Panc1 (cell line): ENCODE measurements around the gene UBE2E2. TPM values are rescaled to one million over a fixed set of nuclear protein-coding genes. Genes with fewer than 3 reads are reported as not detected.

Experiments used
- ATAC-seq: fragments of 200-7000 bp; cut with Tn5 transposase; 2 replicates; pipeline ENCODE4 v1.9.1; 2020; ENCODE audit warnings: mild to moderate bottlenecking, moderate library complexity
- BruUV-seq: library from RNA; stranded (reverse); fragments of 400-500 nt; replicated peaks from 2 replicates; lab custom pipeline; 2021; lab: Mats Ljungman, UMichigan
- CTCF ChIA-PET: fragments of 300-600 bp; sonication (Branson Sonifier 250); formaldehyde crosslinking; loops from one replicate; lab custom pipeline; 2022; ENCODE audit warnings: antibody characterized with exemption; lab: Charles Lee
- POLR2A ChIA-PET: fragments of 300-600 bp; sonication (Branson Sonifier 250); formaldehyde crosslinking; loops from one replicate; lab custom pipeline; 2022; ENCODE audit warnings: antibody characterized with exemption; lab: Charles Lee
- DNase-seq: peaks from one replicate; pipeline ENCODE4 v3.0.0-alpha.2; 2010; ENCODE audit warnings: low read depth, low spot score
- H3K27ac ChIP-seq: 2 replicates; pipeline ENCODE4 v1.5.1; 2011; ENCODE audit warnings: mild to moderate bottlenecking, low read length, inconsistent platforms
- H3K27me3 ChIP-seq: fragments of 200-500 bp; sonication (Bioruptor generic); 2 replicates; pipeline ENCODE4 v1.6.0; 2014; ENCODE audit warnings: low read length, inconsistent platforms; ENCODE audit not compliant: control insufficient read depth, insufficient read depth
- H3K36me3 ChIP-seq: fragments of 200-500 bp; sonication (Bioruptor generic); 2 replicates; pipeline ENCODE4 v1.5.1; 2014; ENCODE audit warnings: inconsistent platforms, mild to moderate bottlenecking, low read length, moderate library complexity; ENCODE audit not compliant: control insufficient read depth, insufficient read depth
- H3K4me1 ChIP-seq: 2 replicates; pipeline ENCODE4 v1.5.1; 2011; ENCODE audit warnings: inconsistent platforms, mild to moderate bottlenecking, low read length, moderate library complexity; ENCODE audit not compliant: control insufficient read depth, insufficient read depth
- H3K4me3 ChIP-seq, 2 experiments: 2 replicates each; pipeline ENCODE4 v1.5.1; 2011 to 2012; ENCODE audit warnings: low read depth in 2 of 2, low read length in 2 of 2, mild to moderate bottlenecking in 2 of 2, inconsistent platforms in 1 of 2, moderate library complexity in 1 of 2
- H3K9me3 ChIP-seq: fragments of 200-500 bp; sonication (Bioruptor generic); 2 replicates; pipeline ENCODE4 v1.5.1; 2014; ENCODE audit warnings: low read depth, mild to moderate bottlenecking, inconsistent platforms, low read length, moderate library complexity; ENCODE audit not compliant: control insufficient read depth, insufficient read depth
- CTCF ChIP-seq: fragments of 450-650 bp; IDR thresholded peaks from 2 replicates; pipeline ENCODE4 v1.5.1; 2017; ENCODE audit warnings: mild to moderate bottlenecking
- POLR2AphosphoS5 ChIP-seq: IDR thresholded peaks from 2 replicates; pipeline ENCODE4 v1.6.1; 2012; ENCODE audit warnings: mild to moderate bottlenecking, low read depth, low read length, moderate library complexity
- REST ChIP-seq, 2 experiments: IDR thresholded peaks; 2 replicates each; pipeline ENCODE4 v1.6.1; 2011 to 2012; ENCODE audit warnings: low read depth in 2 of 2, control low read depth in 1 of 2, low read length in 1 of 2, mild to moderate bottlenecking in 1 of 2, moderate library complexity in 1 of 2; ENCODE audit not compliant: insufficient read depth in 1 of 2
- SIN3A ChIP-seq: IDR thresholded peaks from 2 replicates; pipeline ENCODE4 v1.6.1; 2012; ENCODE audit warnings: low read depth, mild to moderate bottlenecking, low read length, moderate library complexity, borderline replicate concordance; ENCODE audit not compliant: insufficient read depth
- TCF7L2 ChIP-seq: IDR thresholded peaks from 2 replicates; pipeline ENCODE4 v1.6.1; 2011; ENCODE audit warnings: mild to moderate bottlenecking, low read depth, low read length, inconsistent platforms
- in situ Hi-C: cut with HindIII; loops from 2 replicates; pipeline ENCODE4 v1.10.0; 2016; ENCODE audit warnings: low sequenced_read_pairs, low pct_unique_long_range_greater_than_20kb
- intact Hi-C: fragments of 100-400 bp; cut with micrococcal nuclease; formaldehyde crosslinking; loops from one replicate; pipeline ENCODE4 v1.10.0; 2022; ENCODE audit not compliant: unreplicated experiment
- total RNA-seq: library from RNA; stranded (reverse); gene quantifications from one replicate; pipeline ENCODE4 v1.2.1, GENCODE V29; 2021; ENCODE audit not compliant: unreplicated experiment

UBE2E2 gene
- total RNA-seq, 1 experiment from 2014 or later = 38.2 TPM

GRCh38 chr3:23356169-23356568 lies 153.0 kb downstream of the UBE2E2 start:
- CTCF ChIA-PET = no interaction called here

GRCh38 chr3:23356923-23357322 lies 153.8 kb downstream of the UBE2E2 start:
- BruUV-seq = no TSS peak
- POLR2A ChIA-PET = no interaction called here
- Histone ChIP-seq H3K9me3 (no peaks in the 10 kb centered on the region), H3K4me1 (no peaks in the 10 kb centered on the region), H3K36me3 (no peaks in the 10 kb centered on the region), H3K27ac (no peak overlapping the region), H3K4me3 (no peak overlapping the region), H3K27me3 (no peaks in the 10 kb centered on the region)
- CTCF ChIA-PET = no interaction called here
- no peak for ATAC-seq
- no peak for DNase-seq
- TF ChIP-seq SIN3A (no peak), REST (IDR thresholded peaks at IDR 0.05; ENCODE audit: insufficient read depth in 1 of 2, low read depth in 2 of 2, low read length in 1 of 2) (no peak), POLR2AphosphoS5 (no peak), TCF7L2 (no peak), CTCF (no peak)
- in situ Hi-C loops = no loop called here
- intact Hi-C loops = no loop called here

More at GRCh38 chr3:23356169-23356568, 153.0 kb downstream of the UBE2E2 start:
- H3K4me1 ChIP-seq = no peaks in the 10 kb centered on the region
- POLR2A ChIA-PET = no interaction called here
- no peak overlapping the region for H3K4me3 ChIP-seq
- in situ Hi-C loops = no loop called here
- TF ChIP-seq POLR2AphosphoS5 = no peak
- no TSS peak for BruUV-seq
- intact Hi-C loops = no loop called here
- ATAC-seq (no peak), DNase-seq (no peak)
- H3K27me3 ChIP-seq = no peaks in the 10 kb centered on the region
- H3K27ac ChIP-seq = no peak overlapping the region
- no peaks in the 10 kb centered on the region for H3K36me3 ChIP-seq
- no peaks in the 10 kb centered on the region for H3K9me3 ChIP-seq

GRCh38 chr3:23359116-23359515 lies 156.0 kb downstream of the UBE2E2 start:
- in situ Hi-C loops = no loop called here
- Histone ChIP-seq H3K4me1 (no peaks in the 10 kb centered on the region), H3K27me3 (no peaks in the 10 kb centered on the region), H3K4me3 (no peak overlapping the region), H3K9me3 (no peaks in the 10 kb centered on the region), H3K27ac (no peak overlapping the region), H3K36me3 (no peaks in the 10 kb centered on the region)
- DNase-seq (no peak), ATAC-seq (no peak)
- CTCF ChIA-PET = no interaction called here
- TF ChIP-seq POLR2AphosphoS5 (no peak), CTCF (no peak), SIN3A (no peak), TCF7L2 (no peak), REST (IDR thresholded peaks at IDR 0.05; ENCODE audit: insufficient read depth in 1 of 2, low read depth in 2 of 2, low read length in 1 of 2) (no peak)
- intact Hi-C loops = no loop called here
- BruUV-seq = no TSS peak
- POLR2A ChIA-PET = no interaction called here
